Panc1 (cell line): ENCODE data around the gene SNHG17. TPM values are rescaled to one million over a fixed set of nuclear protein-coding genes. Genes with fewer than 3 reads are reported as not detected.
"Not testable (repeated sequence)": the region's sequence is repeated elsewhere in the genome, so short reads cannot be mapped to it uniquely, and the experiment has no call there.

Experiments
- ATAC-seq: fragments of 200-7000 bp; cut with Tn5 transposase; 2 replicates; pipeline ENCODE4 v1.9.1; 2020; ENCODE audit warnings: mild to moderate bottlenecking, moderate library complexity
- BruUV-seq: library from RNA; stranded (reverse); fragments of 400-500 nt; replicated peaks from 2 replicates; lab custom pipeline; 2021; lab: Mats Ljungman, UMichigan
- CTCF ChIA-PET: fragments of 300-600 bp; sonication (Branson Sonifier 250); formaldehyde crosslinking; loops from one replicate; lab custom pipeline; 2022; ENCODE audit warnings: antibody characterized with exemption; lab: Charles Lee
- POLR2A ChIA-PET: fragments of 300-600 bp; sonication (Branson Sonifier 250); formaldehyde crosslinking; loops from one replicate; lab custom pipeline; 2022; ENCODE audit warnings: antibody characterized with exemption; lab: Charles Lee
- DNase-seq: peaks from one replicate; pipeline ENCODE4 v3.0.0-alpha.2; 2010; ENCODE audit warnings: low read depth, low spot score
- H3K27ac ChIP-seq: 2 replicates; pipeline ENCODE4 v1.5.1; 2011; ENCODE audit warnings: mild to moderate bottlenecking, low read length, inconsistent platforms
- H3K27me3 ChIP-seq: fragments of 200-500 bp; sonication (Bioruptor generic); 2 replicates; pipeline ENCODE4 v1.6.0; 2014; ENCODE audit warnings: low read length, inconsistent platforms; ENCODE audit not compliant: control insufficient read depth, insufficient read depth
- H3K36me3 ChIP-seq: fragments of 200-500 bp; sonication (Bioruptor generic); 2 replicates; pipeline ENCODE4 v1.5.1; 2014; ENCODE audit warnings: inconsistent platforms, mild to moderate bottlenecking, low read length, moderate library complexity; ENCODE audit not compliant: control insufficient read depth, insufficient read depth
- H3K4me1 ChIP-seq: 2 replicates; pipeline ENCODE4 v1.5.1; 2011; ENCODE audit warnings: inconsistent platforms, mild to moderate bottlenecking, low read length, moderate library complexity; ENCODE audit not compliant: control insufficient read depth, insufficient read depth
- H3K4me3 ChIP-seq, 2 experiments: 2 replicates each; pipeline ENCODE4 v1.5.1; 2011 to 2012; ENCODE audit warnings: low read depth in 2 of 2, low read length in 2 of 2, mild to moderate bottlenecking in 2 of 2, inconsistent platforms in 1 of 2, moderate library complexity in 1 of 2
- H3K9me3 ChIP-seq: fragments of 200-500 bp; sonication (Bioruptor generic); 2 replicates; pipeline ENCODE4 v1.5.1; 2014; ENCODE audit warnings: low read depth, mild to moderate bottlenecking, inconsistent platforms, low read length, moderate library complexity; ENCODE audit not compliant: control insufficient read depth, insufficient read depth
- CTCF ChIP-seq: fragments of 450-650 bp; IDR thresholded peaks from 2 replicates; pipeline ENCODE4 v1.5.1; 2017; ENCODE audit warnings: mild to moderate bottlenecking
- POLR2AphosphoS5 ChIP-seq: IDR thresholded peaks from 2 replicates; pipeline ENCODE4 v1.6.1; 2012; ENCODE audit warnings: mild to moderate bottlenecking, low read depth, low read length, moderate library complexity
- REST ChIP-seq, 2 experiments: IDR thresholded peaks; 2 replicates each; pipeline ENCODE4 v1.6.1; 2011 to 2012; ENCODE audit warnings: low read depth in 2 of 2, control low read depth in 1 of 2, low read length in 1 of 2, mild to moderate bottlenecking in 1 of 2, moderate library complexity in 1 of 2; ENCODE audit not compliant: insufficient read depth in 1 of 2
- SIN3A ChIP-seq: IDR thresholded peaks from 2 replicates; pipeline ENCODE4 v1.6.1; 2012; ENCODE audit warnings: low read depth, mild to moderate bottlenecking, low read length, moderate library complexity, borderline replicate concordance; ENCODE audit not compliant: insufficient read depth
- TCF7L2 ChIP-seq: IDR thresholded peaks from 2 replicates; pipeline ENCODE4 v1.6.1; 2011; ENCODE audit warnings: mild to moderate bottlenecking, low read depth, low read length, inconsistent platforms
- in situ Hi-C: cut with HindIII; loops from 2 replicates; pipeline ENCODE4 v1.10.0; 2016; ENCODE audit warnings: low sequenced_read_pairs, low pct_unique_long_range_greater_than_20kb
- intact Hi-C: fragments of 100-400 bp; cut with micrococcal nuclease; formaldehyde crosslinking; loops from one replicate; pipeline ENCODE4 v1.10.0; 2022; ENCODE audit not compliant: unreplicated experiment
- total RNA-seq: library from RNA; stranded (reverse); gene quantifications from one replicate; pipeline ENCODE4 v1.2.1, GENCODE V29; 2021; ENCODE audit not compliant: unreplicated experiment

The SNHG17 gene
- total RNA-seq, 1 experiment from 2014 or later, result 60.1 TPM

- DNase-seq, result no peak
Measured at GRCh38 chr20:38434301-38434741, 807 bp downstream of the SNHG17 start.

GRCh38 chr20:38433304-38433972 is 1.7 kb downstream of the SNHG17 start:
- ChIA-PET POLR2A (no interaction called here), CTCF (no interaction called here)
- in situ Hi-C loops, result no loop called here
- Histone ChIP-seq H3K4me1 (peaks cover 18% of the 10 kb centered on the region), H3K36me3 (peaks cover 34% of the 10 kb centered on the region), H3K9me3 (no peaks in the 10 kb centered on the region), H3K4me3 (peak overlapping the region; percentile 54 to 97), H3K27me3 (no peaks in the 10 kb centered on the region), H3K27ac (peak overlapping the region; percentile 89)
- BruUV-seq, result no TSS peak
- TF ChIP-seq REST (IDR thresholded peaks at IDR 0.05; ENCODE audit: insufficient read depth in 1 of 2, low read depth in 2 of 2, low read length in 1 of 2), result no peak
- TF ChIP-seq SIN3A, result no peak
- TF ChIP-seq CTCF, result no peak
- no peak for TF ChIP-seq POLR2AphosphoS5
- no peak for TF ChIP-seq TCF7L2
- no peak for ATAC-seq
- intact Hi-C loops, result no loop called here
- DNase-seq, result no peak

More at GRCh38 chr20:38434301-38434741, 807 bp downstream of the SNHG17 start:
- TF ChIP-seq REST (IDR thresholded peaks at IDR 0.05; ENCODE audit: insufficient read depth in 1 of 2, low read depth in 2 of 2, low read length in 1 of 2) (no peak), POLR2AphosphoS5 (no peak)
- H3K27me3 ChIP-seq, result no peaks in the 10 kb centered on the region
- intact Hi-C loops (no loop called here), in situ Hi-C loops (no loop called here)
- ChIA-PET CTCF (no interaction called here), POLR2A (no interaction called here)
- peaks cover 30% of the 10 kb centered on the region for H3K36me3 ChIP-seq
- H3K9me3 ChIP-seq, result no peaks in the 10 kb centered on the region
- peak overlapping the region; percentile 89 for H3K27ac ChIP-seq
- no TSS peak for BruUV-seq
- peak overlapping the region; percentile 54 to 97 for H3K4me3 ChIP-seq
- peak; percentile 27 for ATAC-seq
- H3K4me1 ChIP-seq, result peaks cover 15% of the 10 kb centered on the region

GRCh38 chr20:38432870-38433269 is 2.3 kb downstream of the SNHG17 start:
- H3K4me3 ChIP-seq, intact Hi-C loops, BruUV-seq, ATAC-seq, DNase-seq, H3K27ac ChIP-seq, POLR2A ChIA-PET, H3K27me3 ChIP-seq, H3K9me3 ChIP-seq, CTCF ChIA-PET, in situ Hi-C loops: not testable (repeated sequence)
- Histone ChIP-seq H3K36me3 (peaks cover 39% of the 10 kb centered on the region), H3K4me1 (peaks cover 18% of the 10 kb centered on the region)
